ENCODE data around the gene UNC5C. TPM values are rescaled to one million over a fixed set of nuclear protein-coding genes. Genes with fewer than 3 reads are reported as not detected.

The UNC5C gene
- total RNA-seq, 1 donor from 2014 or later, result 0.97 TPM

GRCh38 chr4:95531141-95531540 lies 17.6 kb downstream of the UNC5C start:
- no peak overlapping the region for H3K27ac Mint-ChIP-seq (ENCODE audit: unreplicated experiment)
- no peaks in the 10 kb centered on the region for H3K36me3 Mint-ChIP-seq (ENCODE audit: low read depth, unreplicated experiment)
- no peaks in the 10 kb centered on the region for H3K27me3 Mint-ChIP-seq (ENCODE audit: unreplicated experiment)
- H3K4me1 Mint-ChIP-seq (ENCODE audit: unreplicated experiment), result no peaks in the 10 kb centered on the region
- TF ChIP-seq CTCF (IDR thresholded peaks at IDR 0.05; ENCODE audit: unreplicated experiment), result no peak
- H3K9me3 Mint-ChIP-seq (ENCODE audit: unreplicated experiment), result no peaks in the 10 kb centered on the region
- H3K4me3 Mint-ChIP-seq (ENCODE audit: unreplicated experiment), result no peak overlapping the region
- no peak for DNase-seq (ENCODE audit: low spot score)

GRCh38 chr4:95529946-95530345 lies 18.8 kb downstream of the UNC5C start:
- H3K4me3 Mint-ChIP-seq (ENCODE audit: unreplicated experiment), result no peak overlapping the region
- H3K9me3 Mint-ChIP-seq (ENCODE audit: unreplicated experiment), result no peaks in the 10 kb centered on the region
- TF ChIP-seq CTCF (IDR thresholded peaks at IDR 0.05; ENCODE audit: unreplicated experiment), result no peak
- no peaks in the 10 kb centered on the region for H3K27me3 Mint-ChIP-seq (ENCODE audit: unreplicated experiment)
- no peaks in the 10 kb centered on the region for H3K36me3 Mint-ChIP-seq (ENCODE audit: low read depth, unreplicated experiment)
- H3K27ac Mint-ChIP-seq (ENCODE audit: unreplicated experiment), result no peak overlapping the region
- no peaks in the 10 kb centered on the region for H3K4me1 Mint-ChIP-seq (ENCODE audit: unreplicated experiment)
- no peak for DNase-seq (ENCODE audit: low spot score)

DNA sequence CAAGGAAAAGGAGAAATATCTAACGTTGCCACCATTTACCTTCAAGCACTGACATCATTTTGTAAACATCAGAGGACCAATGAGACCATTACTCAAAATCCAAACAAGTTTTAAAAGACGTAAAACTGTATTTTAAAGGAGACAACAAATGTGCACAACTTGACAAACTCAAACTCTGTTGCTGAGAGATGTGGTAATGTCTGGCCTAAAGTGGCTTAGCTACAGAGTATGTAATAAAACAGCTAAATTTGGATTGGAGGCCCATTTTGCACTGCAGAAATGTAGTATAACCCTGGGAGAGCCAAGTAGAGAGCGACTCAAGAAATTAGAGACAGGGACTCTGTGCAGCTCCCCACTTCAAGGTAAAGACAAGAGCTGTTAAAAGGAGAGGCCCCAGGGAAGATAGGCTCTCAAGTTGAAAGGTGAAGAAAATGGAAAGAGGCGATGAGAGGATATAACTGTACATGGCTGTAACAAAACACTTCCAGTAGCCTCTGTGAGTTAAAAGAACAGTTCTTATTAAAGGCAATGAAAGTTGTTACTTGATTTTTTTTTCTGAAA lies 20.3 kb downstream of the UNC5C start:
- Mint-ChIP-seq H3K4me1 (ENCODE audit: unreplicated experiment) (no peaks in the 10 kb centered on the region), H3K27me3 (ENCODE audit: unreplicated experiment) (no peaks in the 10 kb centered on the region), H3K27ac (ENCODE audit: unreplicated experiment) (no peak overlapping the region), H3K36me3 (ENCODE audit: low read depth, unreplicated experiment) (no peaks in the 10 kb centered on the region), H3K9me3 (ENCODE audit: unreplicated experiment) (no peaks in the 10 kb centered on the region), H3K4me3 (ENCODE audit: unreplicated experiment) (no peak overlapping the region)
- TF ChIP-seq CTCF (IDR thresholded peaks at IDR 0.05; ENCODE audit: unreplicated experiment), result no peak
- DNase-seq (ENCODE audit: low spot score), result no peak

GRCh38 chr4:95526075-95526474 lies 22.7 kb downstream of the UNC5C start:
- DNase-seq (ENCODE audit: low spot score), result no peak
- Mint-ChIP-seq H3K9me3 (ENCODE audit: unreplicated experiment) (no peaks in the 10 kb centered on the region), H3K27me3 (ENCODE audit: unreplicated experiment) (no peaks in the 10 kb centered on the region), H3K4me1 (ENCODE audit: unreplicated experiment) (no peaks in the 10 kb centered on the region), H3K27ac (ENCODE audit: unreplicated experiment) (no peak overlapping the region), H3K36me3 (ENCODE audit: low read depth, unreplicated experiment) (no peaks in the 10 kb centered on the region), H3K4me3 (ENCODE audit: unreplicated experiment) (no peak overlapping the region)
- TF ChIP-seq CTCF (IDR thresholded peaks at IDR 0.05; ENCODE audit: unreplicated experiment), result no peak

DNA sequence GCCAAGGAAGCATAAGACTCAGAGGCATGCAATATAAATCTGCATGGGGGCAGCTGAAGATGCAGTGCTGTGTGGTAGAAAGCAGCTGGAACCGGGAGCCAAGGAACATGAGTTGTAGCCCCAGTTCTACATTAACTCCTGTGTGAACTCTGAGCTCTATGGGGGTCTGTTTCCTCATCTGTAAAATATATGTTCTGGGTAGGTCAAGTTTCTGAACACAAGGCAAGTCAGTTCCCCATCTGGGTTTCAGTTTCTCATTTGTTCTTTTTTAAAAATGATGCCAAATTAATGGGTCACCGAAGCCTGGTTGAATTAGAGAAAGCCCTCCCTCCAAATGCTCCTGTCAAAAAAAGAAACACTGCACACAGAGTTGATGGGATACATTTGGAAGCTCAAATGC lies 24.0 kb downstream of the UNC5C start:
- no peaks in the 10 kb centered on the region for H3K36me3 Mint-ChIP-seq (ENCODE audit: low read depth, unreplicated experiment)
- no peak overlapping the region for H3K27ac Mint-ChIP-seq (ENCODE audit: unreplicated experiment)
- no peaks in the 10 kb centered on the region for H3K27me3 Mint-ChIP-seq (ENCODE audit: unreplicated experiment)
- TF ChIP-seq CTCF (IDR thresholded peaks at IDR 0.05; ENCODE audit: unreplicated experiment), result no peak
- no peak overlapping the region for H3K4me3 Mint-ChIP-seq (ENCODE audit: unreplicated experiment)
- DNase-seq (ENCODE audit: low spot score), result no peak
- H3K9me3 Mint-ChIP-seq (ENCODE audit: unreplicated experiment), result no peaks in the 10 kb centered on the region
- H3K4me1 Mint-ChIP-seq (ENCODE audit: unreplicated experiment), result no peaks in the 10 kb centered on the region
